OCI-LY7 (cell line): Measurements from ENCODE around the gene HOXB8.

Experiments used
- EZH2phosphoT487 ChIP-seq: fragments of 200-600 bp; sonication (generic); IDR thresholded peaks from 2 replicates; pipeline ENCODE4 v1.6.1; 2018; ENCODE audit warnings: low read depth, borderline replicate concordance, mild to moderate bottlenecking, mixed run types, antibody characterized with exemption, low read length, moderate library complexity, mixed read lengths
- TF ChIP-seq, protein P1 (sequence below): fragments of 200-600 bp; sonication (generic); conservative IDR thresholded peaks from 2 replicates; pipeline ENCODE4 v1.5.1; 2014; ENCODE audit warnings: mild to moderate bottlenecking, antibody characterized with exemption, low read length, moderate library complexity, mixed read lengths

DNA sequence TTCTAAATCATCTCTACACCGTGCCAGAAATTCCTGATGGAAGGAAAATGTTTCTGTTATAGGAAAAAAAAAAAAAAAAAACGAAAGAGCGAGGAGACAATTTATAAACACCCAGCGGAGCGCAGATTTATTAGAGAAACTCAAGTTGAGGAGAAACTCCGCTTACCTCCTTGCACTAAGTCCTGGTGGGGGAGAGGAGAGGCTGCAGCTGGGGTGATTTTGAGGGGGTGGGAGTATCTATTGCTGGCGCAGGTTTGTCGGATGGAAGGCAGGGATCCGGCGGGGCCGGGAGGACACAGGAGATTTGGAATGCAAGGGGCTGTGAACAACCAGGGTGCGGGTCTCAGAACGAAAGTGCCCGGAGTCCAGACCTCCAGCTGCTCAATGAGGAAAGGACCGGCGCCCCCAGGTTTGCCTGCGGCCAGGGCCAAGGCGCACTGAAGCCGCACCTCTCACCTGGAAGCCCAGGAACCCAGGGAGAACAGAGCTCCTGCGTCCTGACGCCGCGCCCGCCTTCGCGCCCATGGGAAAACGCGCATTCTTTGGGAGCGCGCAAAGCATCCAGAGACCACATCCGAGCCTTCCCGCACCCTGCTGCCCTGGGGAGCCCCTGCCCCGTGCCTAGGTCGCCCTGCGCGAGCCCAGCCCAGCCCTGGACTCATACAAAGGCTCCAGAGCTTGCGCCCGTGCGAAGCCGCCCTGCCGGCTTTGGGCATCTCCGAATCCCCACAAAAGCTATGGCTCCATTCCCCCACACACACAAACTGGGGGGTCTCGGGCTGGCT is 2.6 kb upstream of the HOXB8 start:
- TF ChIP-seq, protein P1, sequence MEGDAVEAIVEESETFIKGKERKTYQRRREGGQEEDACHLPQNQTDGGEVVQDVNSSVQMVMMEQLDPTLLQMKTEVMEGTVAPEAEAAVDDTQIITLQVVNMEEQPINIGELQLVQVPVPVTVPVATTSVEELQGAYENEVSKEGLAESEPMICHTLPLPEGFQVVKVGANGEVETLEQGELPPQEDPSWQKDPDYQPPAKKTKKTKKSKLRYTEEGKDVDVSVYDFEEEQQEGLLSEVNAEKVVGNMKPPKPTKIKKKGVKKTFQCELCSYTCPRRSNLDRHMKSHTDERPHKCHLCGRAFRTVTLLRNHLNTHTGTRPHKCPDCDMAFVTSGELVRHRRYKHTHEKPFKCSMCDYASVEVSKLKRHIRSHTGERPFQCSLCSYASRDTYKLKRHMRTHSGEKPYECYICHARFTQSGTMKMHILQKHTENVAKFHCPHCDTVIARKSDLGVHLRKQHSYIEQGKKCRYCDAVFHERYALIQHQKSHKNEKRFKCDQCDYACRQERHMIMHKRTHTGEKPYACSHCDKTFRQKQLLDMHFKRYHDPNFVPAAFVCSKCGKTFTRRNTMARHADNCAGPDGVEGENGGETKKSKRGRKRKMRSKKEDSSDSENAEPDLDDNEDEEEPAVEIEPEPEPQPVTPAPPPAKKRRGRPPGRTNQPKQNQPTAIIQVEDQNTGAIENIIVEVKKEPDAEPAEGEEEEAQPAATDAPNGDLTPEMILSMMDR = no peak
- TF ChIP-seq EZH2phosphoT487 = no peak
